NCI-H1694 (cell line): ENCODE data around the gene DSCAML1.
"Not testable (repeated sequence)": the region's sequence is repeated elsewhere in the genome, so short reads cannot be mapped to it uniquely, and the experiment has no call there.

Source experiments
- DNase-seq: peaks from one replicate; lab custom pipeline; 2025; lab: John Stamatoyannopoulos, UW

The DSCAML1 gene

GRCh38 chr11:117464778-117465177 lies 332.2 kb downstream of the DSCAML1 start:
- no peak for DNase-seq

GRCh38 chr11:117462864-117463247 lies 334.2 kb downstream of the DSCAML1 start:
- DNase-seq = no peak

GRCh38 chr11:117462183-117462863 lies 334.7 kb downstream of the DSCAML1 start:
- no peak for DNase-seq

- DNase-seq = no peak
These were observed 335.4 kb downstream of the DSCAML1 start for GRCh38 chr11:117461396-117462182.

- DNase-seq = no peak
These were observed 337.1 kb downstream of the DSCAML1 start for GRCh38 chr11:117459979-117460300.

- DNase-seq = no peak
These were observed 337.7 kb downstream of the DSCAML1 start for GRCh38 chr11:117459123-117459978.

GRCh38 chr11:117458275-117459122 lies 338.5 kb downstream of the DSCAML1 start:
- DNase-seq = no peak

GRCh38 chr11:117457835-117458234 lies 339.2 kb downstream of the DSCAML1 start:
- no peak for DNase-seq

- no peak for DNase-seq
These were observed 339.8 kb downstream of the DSCAML1 start for GRCh38 chr11:117457031-117457785.

- not testable (repeated sequence) for DNase-seq
These were observed 340.3 kb downstream of the DSCAML1 start for GRCh38 chr11:117456721-117457029.

- no peak for DNase-seq
These were observed 340.8 kb downstream of the DSCAML1 start for GRCh38 chr11:117456027-117456720.

GRCh38 chr11:117454564-117454917 lies 342.5 kb downstream of the DSCAML1 start:
- no peak for DNase-seq

GRCh38 chr11:117453886-117454563 lies 343.0 kb downstream of the DSCAML1 start:
- no peak for DNase-seq

- DNase-seq = no peak
These were observed 347.8 kb downstream of the DSCAML1 start for GRCh38 chr11:117449111-117449693.

GRCh38 chr11:117444711-117445658 lies 352.0 kb downstream of the DSCAML1 start:
- no peak for DNase-seq

- DNase-seq = no peak
These were observed 352.8 kb downstream of the DSCAML1 start for GRCh38 chr11:117444256-117444655.

GRCh38 chr11:117443266-117444186 lies 353.5 kb downstream of the DSCAML1 start:
- no peak for DNase-seq

- DNase-seq = no peak
These were observed 354.2 kb downstream of the DSCAML1 start for GRCh38 chr11:117442869-117443239.
